G401 (cell line): ENCODE results near the gene GNG11. TPM values are rescaled to one million over a fixed set of nuclear protein-coding genes. Genes with fewer than 3 reads are reported as not detected.

Experiments
- DNase-seq: peaks from one replicate; pipeline ENCODE4 v3.0.0-alpha.2; 2015; ENCODE audit warnings: low spot score
- in situ Hi-C: cut with HindIII; loops from 2 replicates; pipeline ENCODE4 v1.10.0; 2016; ENCODE audit warnings: low sequenced_read_pairs, mixed read lengths
- total RNA-seq: library from RNA; depleted of rRNA; stranded (reverse); fragments of >200 nt; shearing (Covaris generic); gene quantifications from 2 replicates; pipeline ENCODE4 v1.2.3, GENCODE V29; 2014

Gene GNG11
- total RNA-seq, 1 experiment from 2014 or later, result not detected

GRCh38 chr7:93943816-93944540, 22.4 kb downstream of the GNG11 start:
- in situ Hi-C loops, result no loop called here
- no peak for DNase-seq

GRCh38 chr7:93944673-93945072, 23.1 kb downstream of the GNG11 start:
- in situ Hi-C loops, result no loop called here
- no peak for DNase-seq

GRCh38 chr7:93945083-93945482, 23.5 kb downstream of the GNG11 start:
- no peak for DNase-seq
- in situ Hi-C loops, result no loop called here

- DNase-seq, result no peak
- in situ Hi-C loops, result no loop called here
Measured at GRCh38 chr7:93945756-93946535, 24.4 kb downstream of the GNG11 start.

- in situ Hi-C loops, result no loop called here
Measured at GRCh38 chr7:93948106-93948505, 26.6 kb downstream of the GNG11 start.

GRCh38 chr7:93948873-93949272, 27.3 kb downstream of the GNG11 start:
- in situ Hi-C loops, result no loop called here
- DNase-seq, result no peak

More at GRCh38 chr7:93948106-93948505, 26.6 kb downstream of the GNG11 start:
- no peak for DNase-seq

- no peak for DNase-seq
- in situ Hi-C loops, result no loop called here
Measured at GRCh38 chr7:93949423-93949822, 27.9 kb downstream of the GNG11 start.

- in situ Hi-C loops, result no loop called here
- DNase-seq, result no peak
Measured at GRCh38 chr7:93955304-93955703, 33.8 kb downstream of the GNG11 start.

- no peak for DNase-seq
- in situ Hi-C loops, result no loop called here
Measured at GRCh38 chr7:93957767-93958166, 36.2 kb downstream of the GNG11 start.

GRCh38 chr7:93958216-93958615, 36.7 kb downstream of the GNG11 start:
- no peak for DNase-seq
- in situ Hi-C loops, result no loop called here

GRCh38 chr7:93958651-93959050, 37.1 kb downstream of the GNG11 start:
- no peak for DNase-seq
- in situ Hi-C loops, result no loop called here

GRCh38 chr7:93960986-93961385, 39.5 kb downstream of the GNG11 start:
- DNase-seq, result no peak
- in situ Hi-C loops, result no loop called here

- no peak for DNase-seq
- in situ Hi-C loops, result no loop called here
Measured at GRCh38 chr7:93964262-93964661, 42.7 kb downstream of the GNG11 start.

- no peak for DNase-seq
- in situ Hi-C loops, result no loop called here
Measured at GRCh38 chr7:93964813-93965212, 43.3 kb downstream of the GNG11 start.

GRCh38 chr7:93968911-93969620, 47.5 kb downstream of the GNG11 start:
- no peak for DNase-seq
- in situ Hi-C loops, result no loop called here

- DNase-seq, result no peak
- in situ Hi-C loops, result no loop called here
Measured at GRCh38 chr7:93972029-93972725, 50.6 kb downstream of the GNG11 start.

GRCh38 chr7:93973134-93973533, 51.6 kb downstream of the GNG11 start:
- no peak for DNase-seq
- in situ Hi-C loops, result no loop called here

- in situ Hi-C loops, result no loop called here
Measured at GRCh38 chr7:93977211-93977950, 55.8 kb downstream of the GNG11 start.

More at GRCh38 chr7:93977211-93977950, 55.8 kb downstream of the GNG11 start:
- DNase-seq, result no peak
